A549 (cell line): ENCODE measurements around the gene MRPS34. TPM values are rescaled to one million over a fixed set of nuclear protein-coding genes. Genes with fewer than 3 reads are reported as not detected.
A peak's percentile ranks its signal among the peaks of the same experiment; 100 is the strongest.

Source experiments
- ATAC-seq, 2 experiments: fragments of 200-7000 bp in 1 of 2; fragments of >200 bp in 1 of 2; cut with Nextera tagmentation in 1 of 2; cut with Tn5 transposase in 1 of 2; 3 replicates each; pipeline versions ENCODE4 v1.8.0 to v1.9.1; 2018 to 2020; ENCODE audit warnings: mild to moderate bottlenecking in 1 of 2, moderate library complexity in 1 of 2
- CTCF ChIA-PET: fragments of 300-600 bp; sonication (Branson Sonifier 250); formaldehyde crosslinking; extraction: SDS; loops from one replicate; lab custom pipeline; 2021; ENCODE audit warnings: antibody characterized with exemption, inconsistent platforms; lab: Yijun Ruan, JAX
- POLR2A ChIA-PET: fragments of 350-600 bp; formaldehyde crosslinking; extraction: SDS; loops from one replicate; lab custom pipeline; 2021; ENCODE audit warnings: antibody characterized with exemption, inconsistent platforms; lab: Yijun Ruan, JAX
- DNase-seq, 2 experiments: peaks; one replicate each; pipeline versions ENCODE4 v3.0.0 to v3.0.0-alpha.2; 2011 to 2016; ENCODE audit warnings: low read depth in 1 of 2, low spot score in 1 of 2
- FAIRE-seq: peaks from 2 replicates; lab custom pipeline; 2011; peaks lifted over from hg19 to GRCh38; lab: Jason Lieb, UNC
- H3K27ac ChIP-seq, 2 experiments: fragments of >200 bp; sonication (Bioruptor Twin); formaldehyde crosslinking; 3 replicates each; pipeline ENCODE4 v1.5.1; 2016 to 2017
- H3K4me1 ChIP-seq: fragments of >200 bp; sonication (Bioruptor Twin); formaldehyde crosslinking; 3 replicates; pipeline ENCODE4 v1.6.1; 2016
- H3K4me2 ChIP-seq: fragments of >200 bp; sonication (Bioruptor Twin); formaldehyde crosslinking; 3 replicates; pipeline ENCODE4 v1.6.1; 2016
- H3K4me3 ChIP-seq: fragments of >200 bp; sonication (Bioruptor Twin); formaldehyde crosslinking; 3 replicates; pipeline ENCODE4 v1.5.1; 2016
- H3K9me3 ChIP-seq: fragments of >200 bp; sonication (Bioruptor Twin); formaldehyde crosslinking; 3 replicates; pipeline ENCODE4 v1.6.1; 2016
- BHLHE40 ChIP-seq: IDR thresholded peaks from 2 replicates; pipeline ENCODE4 v1.6.1; 2012; ENCODE audit warnings: low read depth, low read length, inconsistent platforms
- CBX2 ChIP-seq: fragments of 200-600 bp; sonication (generic); IDR thresholded peaks from 2 replicates; pipeline ENCODE4 v1.6.1; 2016; ENCODE audit warnings: low read depth, mild to moderate bottlenecking, borderline replicate concordance
- EHF ChIP-seq: fragments of 250-450 bp; sonication (Bioruptor Pico); IDR thresholded peaks from 2 replicates; pipeline ENCODE4 v1.5.0; 2020; ENCODE audit warnings: mild to moderate bottlenecking
- HOXB5 ChIP-seq: fragments of 250-450 bp; sonication (Bioruptor Pico); IDR thresholded peaks from 2 replicates; pipeline ENCODE4 v1.5.0; 2020; ENCODE audit warnings: mild to moderate bottlenecking, moderate library complexity
- JUNB ChIP-seq: fragments of >200 bp; sonication (Bioruptor Twin); formaldehyde crosslinking; IDR thresholded peaks from 2 replicates; pipeline ENCODE4 v1.6.1; 2016
- MAFK ChIP-seq: fragments of 450-650 bp; IDR thresholded peaks from 2 replicates; pipeline ENCODE4 v1.6.1; 2014; ENCODE audit not compliant: partially characterized antibody
- PHF8 ChIP-seq: fragments of 200-600 bp; sonication (generic); IDR thresholded peaks from 2 replicates; pipeline ENCODE4 v1.6.1; 2016; ENCODE audit warnings: low read depth, mild to moderate bottlenecking, antibody characterized with exemption, moderate library complexity, borderline replicate concordance
- POLR2A ChIP-seq: IDR thresholded peaks from 2 replicates; pipeline ENCODE4 v1.6.1; 2012; ENCODE audit warnings: mild to moderate bottlenecking, low read length
- POLR2AphosphoS2 ChIP-seq: conservative IDR thresholded peaks from 2 replicates; pipeline ENCODE4 v1.6.1; 2012; ENCODE audit warnings: low read length, improper control_type of control experiment, inconsistent platforms
- RARB ChIP-seq: fragments of 250-450 bp; sonication (Bioruptor Pico); IDR thresholded peaks from 2 replicates; pipeline ENCODE4 v1.8.0; 2021; ENCODE audit warnings: mild to moderate bottlenecking, moderate library complexity
- TFCP2L1 ChIP-seq: fragments of 250-450 bp; sonication (Bioruptor Pico); IDR thresholded peaks from 2 replicates; pipeline ENCODE4 v1.5.0; 2021; ENCODE audit warnings: mild to moderate bottlenecking
- TP53 ChIP-seq: fragments of 250-450 bp; sonication (Bioruptor Pico); IDR thresholded peaks from 2 replicates; pipeline ENCODE4 v1.5.0; 2021; ENCODE audit warnings: mild to moderate bottlenecking, moderate library complexity
- ZNF302 ChIP-seq: fragments of 250-450 bp; sonication (Bioruptor Pico); IDR thresholded peaks from 2 replicates; pipeline ENCODE4 v1.9.0; 2021; ENCODE audit warnings: inconsistent platforms, mild to moderate bottlenecking, moderate library complexity
- WGBS: methylation state at CpG from one replicate; pipeline ENCODE4 v1.1.6; 2017; ENCODE audit errors: missing lambda C conversion rate; 5-methylcytosine and 5-hydroxymethylcytosine counted together
- polyA plus RNA-seq, 4 experiments: library from polyadenylated mRNA; depleted of rRNA in 3 of 4; stranded (reverse); fragments of >200 nt; fragmentation: RNase III in 1 of 4; extraction: RNeasy Plus Mini Kit Qiagen cat#74134 plus additional on column Dnase treatment in 1 of 4; gene quantifications; 2 replicates in 3 of 4; 3 replicates in 1 of 4; pipeline ENCODE4 v1.2.3, GENCODE V29; 2011 to 2017
- TF ChIP-seq, protein P1 (sequence below): fragments of >200 bp; sonication (Bioruptor Twin); formaldehyde crosslinking; IDR thresholded peaks from 3 replicates; pipeline ENCODE4 v1.6.1; 2016
- TF ChIP-seq, protein P2 (sequence below): IDR thresholded peaks from 2 replicates; pipeline ENCODE4 v1.6.1; 2012
- TF ChIP-seq, protein P3 (sequence below): fragments of >200 bp; sonication (Bioruptor Twin); formaldehyde crosslinking; IDR thresholded peaks from 3 replicates; pipeline ENCODE4 v1.5.1; 2016
- TF ChIP-seq, protein P4 (sequence below): IDR thresholded peaks from 2 replicates; pipeline ENCODE4 v1.6.1; 2012
- TF ChIP-seq, protein P5 (sequence below): IDR thresholded peaks from 2 replicates; pipeline ENCODE4 v1.6.1; 2012; ENCODE audit warnings: low read depth, borderline replicate concordance

Gene MRPS34
- polyA plus RNA-seq, 2 of the 4 experiments (the other 2 are of a cell fraction), result 118 to 220 TPM

DNA sequence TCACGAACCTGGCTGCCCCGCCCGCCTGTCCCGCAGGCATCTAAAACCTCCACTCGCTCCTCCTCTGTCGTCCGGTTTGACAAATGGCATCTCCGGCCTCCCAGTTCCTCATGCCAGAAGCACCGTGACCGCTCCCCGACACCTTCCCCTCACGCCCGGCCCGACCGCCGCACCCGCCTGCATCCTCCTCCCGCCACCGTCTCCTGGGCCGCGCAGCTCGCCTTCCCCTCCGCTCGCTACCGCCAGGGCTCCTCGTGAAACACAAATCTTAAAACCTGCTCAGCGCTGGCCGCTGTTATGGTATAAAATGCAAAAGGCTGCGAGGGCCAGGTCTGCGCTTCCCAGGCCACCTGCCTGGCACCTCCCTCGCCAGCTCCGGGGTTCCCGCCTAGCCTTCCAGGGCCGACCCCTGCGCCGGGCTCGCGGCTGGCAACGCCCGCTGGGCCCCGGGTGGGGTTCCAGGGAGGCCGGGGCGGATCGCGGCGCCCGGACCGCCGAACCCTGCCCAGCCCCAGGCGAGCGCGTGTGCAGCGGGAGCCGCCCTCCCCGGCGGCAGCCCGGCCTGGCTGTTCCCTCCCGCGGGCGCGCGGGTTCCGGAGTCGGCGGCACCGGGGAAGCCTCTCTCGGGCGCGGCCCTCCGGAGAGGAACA is 8.9 kb upstream of the MRPS34 start (continued):
- TF ChIP-seq, protein P1, sequence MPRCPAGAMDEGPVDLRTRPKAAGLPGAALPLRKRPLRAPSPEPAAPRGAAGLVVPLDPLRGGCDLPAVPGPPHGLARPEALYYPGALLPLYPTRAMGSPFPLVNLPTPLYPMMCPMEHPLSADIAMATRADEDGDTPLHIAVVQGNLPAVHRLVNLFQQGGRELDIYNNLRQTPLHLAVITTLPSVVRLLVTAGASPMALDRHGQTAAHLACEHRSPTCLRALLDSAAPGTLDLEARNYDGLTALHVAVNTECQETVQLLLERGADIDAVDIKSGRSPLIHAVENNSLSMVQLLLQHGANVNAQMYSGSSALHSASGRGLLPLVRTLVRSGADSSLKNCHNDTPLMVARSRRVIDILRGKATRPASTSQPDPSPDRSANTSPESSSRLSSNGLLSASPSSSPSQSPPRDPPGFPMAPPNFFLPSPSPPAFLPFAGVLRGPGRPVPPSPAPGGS, result 0 out of 3 replicates have a peak, but pooled peaks have one; percentile 34
- TF ChIP-seq EHF (CRISPR knock-in tag), result no peak
- peak; percentile 35; the same call in 1 of the 2 replicates for TF ChIP-seq PHF8

DNA sequence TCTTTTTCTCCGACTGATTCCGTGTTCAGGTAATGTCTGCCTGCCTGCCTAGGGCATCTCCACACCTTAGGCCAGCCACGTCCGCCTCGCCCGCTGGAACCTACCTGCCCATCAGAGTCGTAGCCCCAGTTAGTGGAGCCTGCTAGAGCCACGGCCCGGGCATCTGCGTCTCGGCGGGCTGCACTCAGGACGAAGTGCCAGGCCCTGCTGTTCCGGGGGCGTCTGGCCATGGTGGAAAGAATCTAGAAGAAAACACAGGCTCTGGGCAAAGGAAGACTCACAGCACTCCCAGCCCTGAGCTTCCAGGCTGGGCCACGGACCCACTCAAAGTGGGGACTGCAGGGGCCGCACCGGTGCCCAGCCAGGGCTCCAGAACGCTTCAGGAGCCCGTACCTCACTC is 8.3 kb upstream of the MRPS34 start:
- no peak for FAIRE-seq

DNA sequence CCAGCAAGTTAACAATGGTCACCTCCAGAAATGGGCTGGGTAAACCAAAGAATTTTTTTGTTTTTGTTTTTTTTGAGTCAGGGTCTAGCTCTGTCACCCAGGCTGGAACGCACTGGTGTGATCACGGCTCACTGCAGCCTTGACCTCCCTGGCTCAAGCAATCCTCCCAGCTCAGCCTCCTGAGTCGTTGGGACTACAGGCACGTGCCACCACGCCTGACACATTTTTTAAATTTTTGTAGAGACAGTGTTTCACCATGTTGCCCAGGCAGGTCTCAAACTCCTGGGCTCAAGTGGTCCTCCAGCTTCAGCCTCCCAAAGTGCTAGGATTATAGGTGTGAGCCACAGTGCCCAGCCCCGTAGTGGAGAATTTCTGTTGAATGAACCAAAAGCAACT is 7.7 kb upstream of the MRPS34 start:
- POLR2A ChIA-PET, result no interaction called here
- no peak overlapping the region for H3K27ac ChIP-seq

More for the DNA sequence above, 8.3 kb upstream of the MRPS34 start:
- TF ChIP-seq MAFK (no peak), TFCP2L1 (no peak), CBX2 (no peak)
- TF ChIP-seq, protein P2, sequence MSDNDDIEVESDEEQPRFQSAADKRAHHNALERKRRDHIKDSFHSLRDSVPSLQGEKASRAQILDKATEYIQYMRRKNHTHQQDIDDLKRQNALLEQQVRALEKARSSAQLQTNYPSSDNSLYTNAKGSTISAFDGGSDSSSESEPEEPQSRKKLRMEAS, result no peak
- TF ChIP-seq, all 56 proteins: peak for 0
- no peaks in the 10 kb centered on the region for H3K9me3 ChIP-seq
- peak overlapping the region; percentile 74 for H3K4me3 ChIP-seq
- no peak for DNase-seq
- 85% methylated on average over 18 of the region's 20 CpGs for WGBS
- ATAC-seq, result no peak
- peak overlapping the region; percentile 83 for H3K4me2 ChIP-seq
- peaks cover 22% of the 10 kb centered on the region; the same call in 2 of the 3 replicates for H3K4me1 ChIP-seq
- POLR2A ChIA-PET, result interaction anchor here (2.0 kb wide), 1 partner anchor 10 kb away, joined by 46 read pairs; the partner anchor contains the start of genes EME2, MRPS34 and NME3
- CTCF ChIA-PET, result interaction anchor here (0.7 to 2.9 kb wide), 4 partner anchors 10 to 148 kb away, joined by 3 to 15 read pairs (median 6); partner anchors contain the start of genes EME2, MAPK8IP3, MRPS34 and NME3
- peak overlapping the region; percentile 65 to 90; a peak in 5 of 6 replicates for H3K27ac ChIP-seq

DNA sequence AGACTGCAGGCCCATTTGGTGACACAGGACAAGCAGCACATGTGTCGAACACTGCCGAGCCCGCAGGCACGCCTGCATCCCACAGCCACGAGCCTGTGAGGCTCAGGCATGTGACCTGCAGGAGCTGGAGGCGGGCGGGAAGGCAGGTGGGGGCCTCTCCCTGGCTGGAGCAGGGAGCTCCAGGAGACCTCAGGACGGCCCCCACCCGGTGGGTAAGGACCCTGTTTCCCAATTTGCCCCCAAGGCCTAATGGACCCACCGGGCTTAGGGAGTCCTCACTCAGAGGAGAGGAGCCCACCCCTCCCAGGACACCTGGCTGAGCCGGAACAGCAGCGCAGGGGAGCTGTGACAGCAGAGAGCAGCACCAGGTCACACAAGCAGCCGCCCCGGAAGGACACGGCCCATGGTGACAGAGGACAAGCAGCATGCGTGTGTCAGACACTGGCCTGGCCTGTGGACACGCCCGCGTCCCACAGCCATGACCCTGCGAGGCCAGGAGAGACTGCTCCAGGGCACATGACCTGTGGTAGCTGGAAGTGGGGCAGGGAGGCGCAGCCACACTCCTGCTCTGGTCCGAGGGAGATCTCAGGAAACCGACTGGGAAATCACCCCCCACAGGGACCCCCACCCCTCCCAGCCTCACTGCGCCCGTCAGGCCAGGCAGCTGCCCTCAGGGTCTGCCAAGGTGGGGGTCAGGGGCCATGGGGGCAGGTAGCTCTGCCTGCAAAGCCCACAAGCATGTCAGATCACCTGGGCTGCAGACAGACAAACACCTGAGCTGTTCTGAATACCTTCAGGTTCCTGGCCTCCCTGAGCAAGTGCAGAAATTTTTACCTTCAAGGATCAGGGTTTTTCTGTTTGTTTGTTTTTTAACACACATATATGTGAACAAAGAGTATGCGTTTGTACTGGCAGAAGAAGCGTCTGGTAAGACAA is 7.1 kb upstream of the MRPS34 start:
- FAIRE-seq (no peak), ATAC-seq (no peak), DNase-seq (no peak)
- peak overlapping the region in 1 of 2 experiments; percentile 13; a peak in 1 of 6 replicates for H3K27ac ChIP-seq
- ChIA-PET CTCF (interaction anchor here (0.5 to 2.2 kb wide), 4 partner anchors 9 to 361 kb away, joined by 3 to 7 read pairs (median 4); partner anchors contain the start of genes MAPK8IP3 and NME3), POLR2A (no interaction called here)
- H3K9me3 ChIP-seq, result no peaks in the 10 kb centered on the region
- TF ChIP-seq HOXB5 (CRISPR knock-in tag) (no peak), JUNB (no peak), POLR2A (0 out of 2 replicates have a peak, but pooled peaks have one; percentile 3), POLR2AphosphoS2 (no peak), ZNF302 (CRISPR knock-in tag) (no peak), TFCP2L1 (no peak), TP53 (no peak), RARB (CRISPR knock-in tag) (no peak), BHLHE40 (no peak)
- TF ChIP-seq, protein P3, sequence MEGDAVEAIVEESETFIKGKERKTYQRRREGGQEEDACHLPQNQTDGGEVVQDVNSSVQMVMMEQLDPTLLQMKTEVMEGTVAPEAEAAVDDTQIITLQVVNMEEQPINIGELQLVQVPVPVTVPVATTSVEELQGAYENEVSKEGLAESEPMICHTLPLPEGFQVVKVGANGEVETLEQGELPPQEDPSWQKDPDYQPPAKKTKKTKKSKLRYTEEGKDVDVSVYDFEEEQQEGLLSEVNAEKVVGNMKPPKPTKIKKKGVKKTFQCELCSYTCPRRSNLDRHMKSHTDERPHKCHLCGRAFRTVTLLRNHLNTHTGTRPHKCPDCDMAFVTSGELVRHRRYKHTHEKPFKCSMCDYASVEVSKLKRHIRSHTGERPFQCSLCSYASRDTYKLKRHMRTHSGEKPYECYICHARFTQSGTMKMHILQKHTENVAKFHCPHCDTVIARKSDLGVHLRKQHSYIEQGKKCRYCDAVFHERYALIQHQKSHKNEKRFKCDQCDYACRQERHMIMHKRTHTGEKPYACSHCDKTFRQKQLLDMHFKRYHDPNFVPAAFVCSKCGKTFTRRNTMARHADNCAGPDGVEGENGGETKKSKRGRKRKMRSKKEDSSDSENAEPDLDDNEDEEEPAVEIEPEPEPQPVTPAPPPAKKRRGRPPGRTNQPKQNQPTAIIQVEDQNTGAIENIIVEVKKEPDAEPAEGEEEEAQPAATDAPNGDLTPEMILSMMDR, result no peak
- TF ChIP-seq, protein P2, result no peak
- TF ChIP-seq, protein P4, sequence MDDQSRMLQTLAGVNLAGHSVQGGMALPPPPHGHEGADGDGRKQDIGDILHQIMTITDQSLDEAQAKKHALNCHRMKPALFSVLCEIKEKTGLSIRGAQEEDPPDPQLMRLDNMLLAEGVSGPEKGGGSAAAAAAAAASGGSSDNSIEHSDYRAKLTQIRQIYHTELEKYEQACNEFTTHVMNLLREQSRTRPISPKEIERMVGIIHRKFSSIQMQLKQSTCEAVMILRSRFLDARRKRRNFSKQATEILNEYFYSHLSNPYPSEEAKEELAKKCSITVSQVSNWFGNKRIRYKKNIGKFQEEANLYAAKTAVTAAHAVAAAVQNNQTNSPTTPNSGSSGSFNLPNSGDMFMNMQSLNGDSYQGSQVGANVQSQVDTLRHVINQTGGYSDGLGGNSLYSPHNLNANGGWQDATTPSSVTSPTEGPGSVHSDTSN, result peak; percentile 60; the same call in 1 of the 2 replicates
- TF ChIP-seq, protein P5, sequence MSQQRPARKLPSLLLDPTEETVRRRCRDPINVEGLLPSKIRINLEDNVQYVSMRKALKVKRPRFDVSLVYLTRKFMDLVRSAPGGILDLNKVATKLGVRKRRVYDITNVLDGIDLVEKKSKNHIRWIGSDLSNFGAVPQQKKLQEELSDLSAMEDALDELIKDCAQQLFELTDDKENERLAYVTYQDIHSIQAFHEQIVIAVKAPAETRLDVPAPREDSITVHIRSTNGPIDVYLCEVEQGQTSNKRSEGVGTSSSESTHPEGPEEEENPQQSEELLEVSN, result no peak
- H3K4me2 ChIP-seq, result no peak overlapping the region
- 82% methylated on average over 13 of the region's 27 CpGs for WGBS
- H3K4me3 ChIP-seq, result no peak overlapping the region
- H3K4me1 ChIP-seq, result peaks cover 22% of the 10 kb centered on the region; the same call in 2 of the 3 replicates

More for the DNA sequence above, 7.7 kb upstream of the MRPS34 start:
- 72% methylated on average over 6 of the region's 6 CpGs for WGBS
- peaks cover 22% of the 10 kb centered on the region; the same call in 2 of the 3 replicates for H3K4me1 ChIP-seq
- H3K4me3 ChIP-seq, result no peak overlapping the region
- CTCF ChIA-PET, result interaction anchor here (1.3 to 2.9 kb wide), 4 partner anchors 9 to 74 kb away, joined by 3 to 15 read pairs (median 6); partner anchors contain the start of genes EME2, MAPK8IP3, MRPS34 and NME3
- DNase-seq (no peak), FAIRE-seq (no peak), ATAC-seq (no peak)
- H3K4me2 ChIP-seq, result peak overlapping the region; percentile 83
- no peaks in the 10 kb centered on the region for H3K9me3 ChIP-seq
- TF ChIP-seq, protein P4, result 0 out of 2 replicates have a peak, but pooled peaks have one; percentile 22
- no peak for TF ChIP-seq TP53
- TF ChIP-seq, all 56 proteins: peak for 1
